Fibroblast of lung (primary cell): Measurements from ENCODE around the gene PDE6G. TPM values are rescaled to one million over a fixed set of nuclear protein-coding genes. Genes with fewer than 3 reads are reported as not detected.

Experiments used
- DNase-seq, 2 donors: peaks; one replicate each; pipeline versions ENCODE4 v3.0.0 to v3.0.0-alpha.2; 2010; ENCODE audit warnings: low read depth in 2 of 2
- H2AFZ ChIP-seq: 2 replicates; pipeline ENCODE4 v1.5.1; 2012; ENCODE audit warnings: low read length, control low read depth, inconsistent platforms
- H3K27ac ChIP-seq: 2 replicates; pipeline ENCODE4 v1.5.1; 2011; ENCODE audit warnings: low read length, control low read depth; ENCODE audit not compliant: insufficient read depth
- H3K27me3 ChIP-seq: 2 replicates; pipeline ENCODE4 v1.5.1; 2011; ENCODE audit warnings: mild to moderate bottlenecking, low read length; ENCODE audit not compliant: control insufficient read depth, insufficient read depth
- H3K36me3 ChIP-seq: 2 replicates; pipeline ENCODE4 v1.5.1; 2011; ENCODE audit warnings: low read length; ENCODE audit not compliant: control insufficient read depth, insufficient read depth
- H3K4me1 ChIP-seq: 2 replicates; pipeline ENCODE4 v1.5.1; 2011; ENCODE audit warnings: low read length; ENCODE audit not compliant: control insufficient read depth, insufficient read depth; ENCODE audit errors: extremely low read depth
- H3K4me2 ChIP-seq: 2 replicates; pipeline ENCODE4 v1.5.1; 2011; ENCODE audit warnings: low read length, control low read depth; ENCODE audit not compliant: insufficient read depth; ENCODE audit errors: extremely low read depth
- H3K4me3 ChIP-seq, 4 experiments: fragments of 200-600 bp in 1 of 4; sonication (generic) in 1 of 4; replicated peaks in 1 of 4; 2 replicates each; pipeline ENCODE4 v1.5.1; 2011 to 2016; ENCODE audit warnings: low read length in 4 of 4, low read depth in 3 of 4, mild to moderate bottlenecking in 3 of 4, control low read depth in 2 of 4, inconsistent platforms in 1 of 4, mixed read lengths in 1 of 4; ENCODE audit not compliant: insufficient read depth in 1 of 4; ENCODE audit errors: control extremely low read depth in 1 of 4
- H3K79me2 ChIP-seq: 2 replicates; pipeline ENCODE4 v1.5.1; 2012; ENCODE audit warnings: mild to moderate bottlenecking, low read length, inconsistent platforms; ENCODE audit not compliant: control insufficient read depth, insufficient read depth
- H3K9ac ChIP-seq: 2 replicates; pipeline ENCODE4 v1.5.1; 2011; ENCODE audit warnings: mild to moderate bottlenecking, low read length, control low read depth; ENCODE audit not compliant: insufficient read depth
- H3K9me3 ChIP-seq: 2 replicates; pipeline ENCODE4 v1.5.1; 2012; ENCODE audit warnings: low read depth, low read length; ENCODE audit not compliant: control insufficient read depth, insufficient read depth
- H4K20me1 ChIP-seq: 2 replicates; pipeline ENCODE4 v1.5.1; 2011; ENCODE audit warnings: low read length; ENCODE audit not compliant: control insufficient read depth, insufficient read depth; ENCODE audit errors: extremely low read depth
- CTCF ChIP-seq, 2 donors: IDR thresholded peaks in 1 of 2; conservative IDR thresholded peaks in 1 of 2; 1 replicate in 1 of 2; 2 replicates in 1 of 2; pipeline ENCODE4 v1.5.1; 2011 to 2012; ENCODE audit warnings: low read length in 2 of 2, control low read depth in 1 of 2, inconsistent platforms in 1 of 2, low read depth in 1 of 2, mild to moderate bottlenecking in 1 of 2
- EZH2 ChIP-seq: IDR thresholded peaks from 2 replicates; pipeline ENCODE4 v1.5.1; 2012; ENCODE audit warnings: low read length, control low read depth, mild to moderate bottlenecking; ENCODE audit errors: missing control alignments
- polyA plus RNA-seq, 2 donors: library from polyadenylated mRNA; depleted of rRNA in 1 of 2; stranded (reverse) in 1 of 2; unstranded in 1 of 2; fragments of >200 nt; gene quantifications; 2 replicates each; pipeline ENCODE4 v1.2.1, GENCODE V29; 2011 to 2012; ENCODE audit warnings: missing spikeins in 1 of 2
- total RNA-seq: library from RNA; depleted of rRNA; stranded (reverse); fragments of >200 nt; gene quantifications from 2 replicates; pipeline ENCODE4 v1.2.1, GENCODE V29; 2014

PDE6G gene
- total and polyA plus RNA-seq, 2 donors (not counting 1 experiment from before 2014, with no cell fraction given) = 0.17 to 0.64 TPM

- no peak overlapping the region for H3K4me3 ChIP-seq
- H4K20me1 ChIP-seq = no peaks in the 10 kb centered on the region
- peaks cover 5% of the 10 kb centered on the region for H3K4me1 ChIP-seq
- TF ChIP-seq CTCF (conservative IDR thresholded peaks at IDR 0.05 in 1 of 2, IDR thresholded peaks at IDR 0.05 in 1 of 2; ENCODE audit: low read depth in 1 of 2, low read length in 2 of 2) (no peak), EZH2 (no peak)
- no peaks in the 10 kb centered on the region for H3K36me3 ChIP-seq
- no peak overlapping the region for H3K4me2 ChIP-seq
- H3K27ac ChIP-seq = no peak overlapping the region
- no peak overlapping the region for H3K9ac ChIP-seq
- peaks cover 18% of the 10 kb centered on the region for H3K79me2 ChIP-seq
- no peak overlapping the region for H2AFZ ChIP-seq
- no peaks in the 10 kb centered on the region for H3K9me3 ChIP-seq
- no peaks in the 10 kb centered on the region for H3K27me3 ChIP-seq
- no peak for DNase-seq
Observed at GRCh38 chr17:81640011-81640410, 16.3 kb downstream of the PDE6G start.

GRCh38 chr17:81638683-81639082, 17.7 kb downstream of the PDE6G start:
- Histone ChIP-seq H3K27ac (no peak overlapping the region), H3K4me1 (peaks cover 5% of the 10 kb centered on the region), H3K9me3 (no peaks in the 10 kb centered on the region), H3K9ac (no peak overlapping the region), H4K20me1 (no peaks in the 10 kb centered on the region), H2AFZ (no peak overlapping the region), H3K4me3 (no peak overlapping the region), H3K79me2 (peaks cover 29% of the 10 kb centered on the region), H3K27me3 (no peaks in the 10 kb centered on the region), H3K4me2 (no peak overlapping the region), H3K36me3 (no peaks in the 10 kb centered on the region)
- TF ChIP-seq CTCF (conservative IDR thresholded peaks at IDR 0.05 in 1 of 2, IDR thresholded peaks at IDR 0.05 in 1 of 2; ENCODE audit: low read depth in 1 of 2, low read length in 2 of 2) (no peak), EZH2 (no peak)
- DNase-seq = no peak

GRCh38 chr17:81636505-81637288, 19.6 kb downstream of the PDE6G start, which contains the start of the genes NPLOC4 and TSPAN10:
NPLOC4 (minus strand) TSS chr17:81637112; CDS start chr17:81636930, 182 bp downstream.
TSPAN10 (plus strand) TSS chr17:81637196; CDS start chr17:81642413, 5,217 bp downstream.
- no peaks in the 10 kb centered on the region for H3K36me3 ChIP-seq
- H3K4me3 ChIP-seq = peak within 1 kb of the TSS; percentile 59 to 92 (median 81)
- peaks cover 47% of the 10 kb centered on the region for H3K79me2 ChIP-seq
- peak within 1 kb of the TSS; percentile 91 for H3K9ac ChIP-seq
- peak; percentile 75 to 83 for DNase-seq
- H3K4me2 ChIP-seq = peak within 1 kb of the TSS; percentile 90
- H3K4me1 ChIP-seq = peaks cover 4% of the 10 kb centered on the region
- no peaks in the 10 kb centered on the region for H3K27me3 ChIP-seq
- no peaks in the 10 kb centered on the region for H4K20me1 ChIP-seq
- no peaks in the 10 kb centered on the region for H3K9me3 ChIP-seq
- peak within 1 kb of the TSS; percentile 95 for H3K27ac ChIP-seq
- no peak for TF ChIP-seq CTCF (conservative IDR thresholded peaks at IDR 0.05 in 1 of 2, IDR thresholded peaks at IDR 0.05 in 1 of 2; ENCODE audit: low read depth in 1 of 2, low read length in 2 of 2)
- peak within 1 kb of the TSS; percentile 91 for H2AFZ ChIP-seq
